ENCODE data around the gene KCNK13. TPM values are rescaled to one million over a fixed set of nuclear protein-coding genes. Genes with fewer than 3 reads are reported as not detected.
A peak's percentile ranks its signal among the peaks of the same experiment; 100 is the strongest.
"Not testable (repeated sequence)": the region's sequence is repeated elsewhere in the genome, so short reads cannot be mapped to it uniquely, and the experiment has no call there.

Gene KCNK13
- polyA plus RNA-seq, 6 donors from 2014 or later: not detected

GRCh38 chr14:90079576-90079975, 17.8 kb downstream of the KCNK13 start:
- Mint-ChIP-seq H3K4me3 (no peak overlapping the region), H3K4me1 (no peaks in the 10 kb centered on the region), H3K27ac (no peak overlapping the region), H3K9me3 (peaks cover 0 to 1% (median 0%) of the 10 kb centered on the region in 7 donors), H3K27me3 (peaks cover 48 to 57% (median 51%) of the 10 kb centered on the region in 3 donors), H3K36me3 (no peaks in the 10 kb centered on the region)
- no peak for DNase-seq
- no peak for ATAC-seq (ENCODE audit: low read depth in 2 of 2)

- ATAC-seq (ENCODE audit: low read depth in 2 of 2) (no peak), DNase-seq (no peak)
- Mint-ChIP-seq H3K4me3 (no peak overlapping the region), H3K4me1 (no peaks in the 10 kb centered on the region), H3K27me3 (peaks cover 25 to 31% (median 26%) of the 10 kb centered on the region in 3 donors), H3K9me3 (peaks cover 0 to 8% (median 4%) of the 10 kb centered on the region in 7 donors), H3K27ac (no peak overlapping the region), H3K36me3 (peaks cover 0 to 7% of the 10 kb centered on the region in 2 donors)
Measured at GRCh38 chr14:90087433-90087832, 25.6 kb downstream of the KCNK13 start.

- Mint-ChIP-seq H3K27ac (no peak overlapping the region), H3K4me3 (no peak overlapping the region), H3K9me3 (peaks cover 0 to 8% (median 4%) of the 10 kb centered on the region in 7 donors), H3K36me3 (peaks cover 0 to 7% of the 10 kb centered on the region in 2 donors), H3K27me3 (peaks cover 24 to 33% (median 30%) of the 10 kb centered on the region in 3 donors), H3K4me1 (no peaks in the 10 kb centered on the region)
- ATAC-seq (ENCODE audit: low read depth in 2 of 2) (no peak), DNase-seq (no peak)
Measured at GRCh38 chr14:90088176-90088575, 26.4 kb downstream of the KCNK13 start.

DNA sequence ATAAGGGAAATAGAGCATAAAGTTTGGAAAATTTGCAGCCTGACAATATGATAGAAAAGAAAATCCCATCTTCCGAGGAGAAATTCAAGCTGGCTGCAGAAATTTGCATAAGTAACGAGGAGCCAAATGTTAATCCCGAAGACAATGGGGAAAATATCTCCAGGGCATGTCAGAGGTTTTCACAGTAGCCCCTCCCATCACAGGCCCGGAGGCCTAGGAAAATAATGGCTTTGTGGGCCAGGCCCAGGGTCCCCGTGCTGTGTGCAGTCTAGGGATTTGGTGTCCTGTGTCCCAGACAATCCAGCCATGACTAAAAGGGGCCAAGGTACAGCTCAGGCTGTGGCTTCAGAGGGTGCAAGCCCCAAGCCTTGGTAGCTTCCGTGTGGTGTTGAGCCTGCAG, 27.7 kb downstream of the KCNK13 start:
- not testable (repeated sequence) for H3K4me1 Mint-ChIP-seq; H3K36me3 Mint-ChIP-seq; H3K27ac Mint-ChIP-seq; DNase-seq; H3K9me3 Mint-ChIP-seq; ATAC-seq (ENCODE audit: low read depth in 2 of 2); H3K4me3 Mint-ChIP-seq
- peaks cover 21 to 42% (median 34%) of the 10 kb centered on the region in 3 donors for H3K27me3 Mint-ChIP-seq

DNA sequence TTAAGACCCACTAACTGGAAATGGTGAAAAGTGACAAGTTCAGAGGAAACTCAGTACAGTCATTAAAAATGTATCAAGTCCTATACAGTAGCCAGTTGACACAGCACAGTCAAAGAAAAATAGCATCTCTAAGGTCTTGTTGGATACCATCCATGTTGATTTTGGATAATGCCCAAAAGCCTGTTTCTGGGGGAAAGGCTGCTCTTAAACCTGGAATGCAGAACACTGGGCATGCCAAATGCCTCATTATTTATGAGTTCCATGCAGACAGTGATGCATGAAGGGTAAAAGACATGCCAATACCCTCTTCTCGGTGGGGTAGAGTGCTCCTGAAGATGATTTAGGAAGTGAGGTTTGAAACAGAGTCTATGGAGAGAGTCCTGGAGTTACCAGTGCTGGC, 29.6 kb downstream of the KCNK13 start:
- Mint-ChIP-seq H3K4me3 (no peak overlapping the region), H3K4me1 (no peaks in the 10 kb centered on the region), H3K27me3 (peaks cover 34 to 36% (median 35%) of the 10 kb centered on the region in 3 donors), H3K9me3 (peaks cover 0 to 8% (median 4%) of the 10 kb centered on the region in 7 donors), H3K27ac (peak overlapping the region in 1 of 6 donors; percentile 2), H3K36me3 (peaks cover 0 to 7% of the 10 kb centered on the region in 2 donors)
- ATAC-seq (ENCODE audit: low read depth in 2 of 2) (no peak), DNase-seq (no peak)

DNA sequence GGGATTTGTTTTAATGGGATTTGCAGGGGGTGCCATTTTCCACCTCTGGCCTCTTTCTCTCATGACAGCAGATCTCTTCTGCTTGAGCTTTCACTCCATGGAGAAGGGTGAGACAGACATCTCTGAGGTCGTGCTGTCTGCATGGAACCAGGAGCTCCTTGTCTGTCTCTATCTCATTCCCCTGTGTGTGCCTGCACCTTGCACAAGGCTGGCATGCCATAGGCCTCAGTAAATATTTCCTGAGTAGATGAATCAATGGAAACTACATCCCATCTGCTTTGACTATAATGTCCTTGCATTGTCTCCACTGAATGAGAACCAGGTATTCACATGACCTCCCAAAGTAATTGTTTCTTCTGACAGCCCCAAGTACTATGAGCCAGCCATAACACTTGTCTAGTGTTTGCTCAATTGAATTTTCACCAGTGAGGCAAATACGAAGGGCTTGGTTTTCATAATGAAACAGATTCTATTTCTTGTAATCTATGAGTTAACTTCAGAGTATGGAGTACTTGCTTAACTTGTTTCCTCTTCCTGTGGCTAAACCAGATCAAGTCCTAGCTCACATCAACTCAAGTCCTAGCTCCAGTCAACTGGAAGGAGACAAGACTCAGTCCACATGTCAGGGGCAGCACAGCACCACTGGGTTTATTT, 32.3 kb downstream of the KCNK13 start:
- no peak for ATAC-seq (ENCODE audit: low read depth in 2 of 2)
- Mint-ChIP-seq H3K27me3 (peaks cover 27 to 31% (median 31%) of the 10 kb centered on the region in 3 donors), H3K4me3 (no peak overlapping the region), H3K27ac (no peak overlapping the region), H3K36me3 (peaks cover 0 to 7% of the 10 kb centered on the region in 2 donors), H3K9me3 (peaks cover 0 to 8% (median 4%) of the 10 kb centered on the region in 7 donors), H3K4me1 (no peaks in the 10 kb centered on the region)
- no peak for DNase-seq

DNA sequence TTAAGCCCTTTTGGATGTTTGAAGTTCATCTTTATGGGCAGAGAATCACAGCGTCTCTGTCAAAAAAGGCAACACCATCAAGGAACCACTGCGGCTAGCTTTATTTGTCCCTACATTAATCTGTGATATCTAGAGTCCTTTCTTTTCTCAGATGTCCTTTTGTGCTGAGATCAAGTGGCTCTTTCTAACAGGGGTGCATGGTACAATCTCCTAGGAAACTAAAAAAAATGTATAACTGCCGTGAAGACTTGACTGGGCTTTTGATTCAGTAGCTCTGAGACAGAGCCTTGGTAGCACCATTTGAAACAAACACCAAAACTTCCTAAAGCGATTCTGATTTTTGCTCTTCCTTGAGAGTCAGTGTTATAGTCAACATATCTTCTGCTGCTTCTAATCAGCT, 33.3 kb downstream of the KCNK13 start:
- Mint-ChIP-seq H3K4me3 (no peak overlapping the region), H3K27me3 (peaks cover 21 to 28% (median 25%) of the 10 kb centered on the region in 3 donors), H3K4me1 (no peaks in the 10 kb centered on the region), H3K9me3 (peaks cover 0 to 8% (median 4%) of the 10 kb centered on the region in 7 donors), H3K36me3 (peaks cover 0 to 7% of the 10 kb centered on the region in 2 donors), H3K27ac (no peak overlapping the region)
- DNase-seq (no peak), ATAC-seq (ENCODE audit: low read depth in 2 of 2) (no peak)

- Mint-ChIP-seq H3K4me3 (no peak overlapping the region), H3K4me1 (no peaks in the 10 kb centered on the region), H3K27me3 (peaks cover 13 to 25% (median 14%) of the 10 kb centered on the region in 3 donors), H3K9me3 (peaks cover 0 to 2% (median 0%) of the 10 kb centered on the region in 7 donors), H3K36me3 (peaks cover 0 to 2% of the 10 kb centered on the region in 2 donors), H3K27ac (no peak overlapping the region)
- DNase-seq (no peak), ATAC-seq (ENCODE audit: low read depth in 2 of 2) (no peak)
Measured at GRCh38 chr14:90096566-90096965, 34.8 kb downstream of the KCNK13 start.

DNA sequence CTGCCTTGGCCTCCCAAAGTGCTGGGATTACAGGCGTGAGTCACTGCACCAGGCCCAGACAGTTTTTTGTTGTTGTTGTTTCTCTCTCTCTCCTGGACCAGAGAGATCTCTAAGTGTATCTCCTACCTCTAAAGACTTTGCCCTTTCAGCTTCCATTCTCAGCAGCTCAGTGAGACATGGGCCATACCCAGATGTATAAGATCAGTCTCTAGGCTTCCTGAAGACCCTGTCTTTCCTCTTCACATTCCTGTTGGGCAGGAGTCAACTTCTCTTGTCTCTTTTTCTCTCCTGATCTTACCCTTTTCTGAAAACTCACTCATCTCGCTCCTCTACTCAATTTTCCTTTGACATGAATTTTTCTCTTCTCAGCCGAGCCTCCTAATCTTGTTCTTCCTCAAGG, 42.0 kb downstream of the KCNK13 start:
- Mint-ChIP-seq H3K4me1 (no peaks in the 10 kb centered on the region), H3K9me3 (peaks cover 0 to 5% (median 0%) of the 10 kb centered on the region in 7 donors), H3K27me3 (peaks cover 6 to 17% (median 13%) of the 10 kb centered on the region in 3 donors), H3K4me3 (no peak overlapping the region), H3K36me3 (no peaks in the 10 kb centered on the region), H3K27ac (peak overlapping the region in 1 of 6 donors; percentile 23)
- ATAC-seq (ENCODE audit: low read depth in 2 of 2) (no peak), DNase-seq (no peak)

DNA sequence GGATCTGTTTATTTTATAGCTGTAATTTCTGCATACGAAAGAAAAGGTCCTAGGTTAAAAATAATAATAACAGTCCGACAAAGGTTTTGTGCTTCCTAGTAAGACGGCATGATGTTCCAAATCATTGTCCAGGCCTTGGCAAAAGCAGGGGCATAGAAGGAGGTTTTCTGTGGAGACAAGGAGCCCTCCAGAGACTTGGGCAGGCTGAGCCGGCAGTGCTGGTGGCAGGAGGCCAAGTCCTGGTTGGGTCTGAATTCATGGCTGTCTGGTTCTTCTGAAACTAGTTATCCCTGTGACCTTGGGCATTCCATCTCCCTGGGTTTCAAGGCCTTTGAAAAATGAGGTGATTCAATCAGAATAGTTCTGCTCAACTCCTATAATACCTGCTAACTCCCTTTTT, 44.0 kb downstream of the KCNK13 start:
- H3K4me1 Mint-ChIP-seq: no peaks in the 10 kb centered on the region
- H3K27me3 Mint-ChIP-seq: peaks cover 9 to 25% (median 13%) of the 10 kb centered on the region in 3 donors
- H3K27ac Mint-ChIP-seq: peak overlapping the region in 1 of 6 donors; percentile 39
- no peak for ATAC-seq (ENCODE audit: low read depth in 2 of 2)
- DNase-seq: no peak
- no peaks in the 10 kb centered on the region for H3K36me3 Mint-ChIP-seq
- H3K4me3 Mint-ChIP-seq: no peak overlapping the region
- H3K9me3 Mint-ChIP-seq: peaks cover 0 to 5% (median 0%) of the 10 kb centered on the region in 7 donors

- DNase-seq: no peak
- H3K4me3 Mint-ChIP-seq: no peak overlapping the region
- H3K36me3 Mint-ChIP-seq: no peaks in the 10 kb centered on the region
- peaks cover 0 to 5% (median 0%) of the 10 kb centered on the region in 7 donors for H3K9me3 Mint-ChIP-seq
- peak overlapping the region in 1 of 6 donors; percentile 76 for H3K27ac Mint-ChIP-seq
- H3K4me1 Mint-ChIP-seq: no peaks in the 10 kb centered on the region
- no peak for ATAC-seq (ENCODE audit: low read depth in 2 of 2)
- peaks cover 7 to 25% (median 25%) of the 10 kb centered on the region in 3 donors for H3K27me3 Mint-ChIP-seq
Measured at GRCh38 chr14:90107789-90108188, 46.0 kb downstream of the KCNK13 start.

GRCh38 chr14:90109858-90110257, 48.1 kb downstream of the KCNK13 start:
- DNase-seq: no peak
- no peak overlapping the region for H3K4me3 Mint-ChIP-seq
- no peaks in the 10 kb centered on the region for H3K36me3 Mint-ChIP-seq
- H3K27ac Mint-ChIP-seq: peak overlapping the region in 1 of 6 donors; percentile 2
- H3K9me3 Mint-ChIP-seq: no peaks in the 10 kb centered on the region
- no peaks in the 10 kb centered on the region for H3K4me1 Mint-ChIP-seq
- no peak for ATAC-seq (ENCODE audit: low read depth in 2 of 2)
- H3K27me3 Mint-ChIP-seq: peaks cover 16 to 21% (median 20%) of the 10 kb centered on the region in 3 donors

DNA sequence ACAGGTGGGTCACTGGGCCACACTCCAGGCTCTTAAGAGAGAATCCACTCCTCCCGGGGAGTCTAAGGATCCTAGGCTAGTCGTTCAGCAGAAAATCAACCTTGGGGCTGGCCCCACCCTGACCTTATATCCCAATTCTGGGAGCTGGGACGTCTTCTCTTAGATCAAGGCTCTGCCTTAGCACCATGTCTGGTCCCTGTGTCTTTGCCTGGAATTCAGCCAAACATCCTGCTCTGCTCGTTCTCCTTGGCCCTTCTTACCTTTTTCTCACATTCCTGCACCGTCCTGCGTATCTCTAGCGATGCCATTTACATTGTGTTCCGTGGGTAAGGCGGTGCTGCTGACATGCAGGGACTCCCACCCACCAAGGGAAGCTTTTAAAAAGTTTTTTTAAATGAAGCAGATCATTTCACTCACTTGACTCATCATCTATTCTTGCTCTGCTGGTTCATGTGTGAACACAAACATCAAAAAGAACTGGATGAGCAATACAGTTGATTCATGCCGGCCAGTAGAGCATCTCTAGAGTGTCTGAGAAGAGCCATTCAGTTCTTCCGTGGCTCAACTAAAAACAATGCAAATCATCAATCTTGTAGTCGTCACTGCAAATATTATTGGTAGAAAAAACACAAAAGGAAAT, 50.2 kb downstream of the KCNK13 start:
- no peaks in the 10 kb centered on the region for H3K36me3 Mint-ChIP-seq
- H3K27ac Mint-ChIP-seq: no peak overlapping the region
- H3K4me1 Mint-ChIP-seq: no peaks in the 10 kb centered on the region
- H3K9me3 Mint-ChIP-seq: no peaks in the 10 kb centered on the region
- DNase-seq (no peak), ATAC-seq (ENCODE audit: low read depth in 2 of 2) (no peak)
- no peak overlapping the region for H3K4me3 Mint-ChIP-seq
- peaks cover 16 to 33% (median 29%) of the 10 kb centered on the region in 3 donors for H3K27me3 Mint-ChIP-seq

GRCh38 chr14:90114554-90114953, 52.8 kb downstream of the KCNK13 start:
- no peaks in the 10 kb centered on the region for H3K4me1 Mint-ChIP-seq
- no peak overlapping the region for H3K27ac Mint-ChIP-seq
- ATAC-seq (ENCODE audit: low read depth in 2 of 2) (no peak), DNase-seq (no peak)
- peaks cover 7 to 37% (median 26%) of the 10 kb centered on the region in 3 donors for H3K27me3 Mint-ChIP-seq
- peaks cover 0 to 2% (median 0%) of the 10 kb centered on the region in 7 donors for H3K9me3 Mint-ChIP-seq
- no peak overlapping the region for H3K4me3 Mint-ChIP-seq
- H3K36me3 Mint-ChIP-seq: no peaks in the 10 kb centered on the region
